MM.1S (cell line): Measurements from ENCODE around the gene PSMD14.

ENCODE experiments used
- DNase-seq: peaks from one replicate; pipeline ENCODE4 v3.0.0-alpha.2; 2015
- H2AFZ ChIP-seq: fragments of 300-600 bp; sonication (generic); 2 replicates; pipeline ENCODE4 v1.6.0; 2016; ENCODE audit warnings: antibody characterized with exemption, low read length
- H3F3A ChIP-seq: fragments of 300-600 bp; sonication (generic); 2 replicates; pipeline ENCODE4 v1.6.1; 2016; ENCODE audit warnings: mild to moderate bottlenecking, antibody characterized with exemption, low read length, moderate library complexity, mixed read lengths; ENCODE audit not compliant: insufficient read depth
- H3K27ac ChIP-seq: fragments of 300-600 bp; sonication (generic); 2 replicates; pipeline ENCODE4 v1.5.1; 2016; ENCODE audit warnings: mild to moderate bottlenecking, low read length
- H3K27me3 ChIP-seq: fragments of 300-600 bp; sonication (generic); replicated peaks from 2 replicates; pipeline ENCODE4 v1.6.0; 2016; ENCODE audit warnings: low read length; ENCODE audit not compliant: insufficient read depth
- H3K36me3 ChIP-seq: fragments of 300-600 bp; sonication (generic); replicated peaks from 2 replicates; pipeline ENCODE4 v1.6.1; 2016; ENCODE audit warnings: mild to moderate bottlenecking, low read length, mixed read lengths; ENCODE audit not compliant: insufficient read depth
- H3K4me1 ChIP-seq: fragments of 300-600 bp; sonication (generic); 2 replicates; pipeline ENCODE4 v1.6.1; 2016; ENCODE audit warnings: low read length, mixed read lengths
- H3K4me2 ChIP-seq: fragments of 300-600 bp; sonication (generic); 2 replicates; pipeline ENCODE4 v1.6.0; 2016; ENCODE audit warnings: low read depth, low read length
- H3K4me3 ChIP-seq: fragments of 300-600 bp; sonication (generic); 2 replicates; pipeline ENCODE4 v1.5.1; 2016; ENCODE audit warnings: low read length, mixed read lengths
- H3K79me2 ChIP-seq: fragments of 300-600 bp; sonication (generic); 2 replicates; pipeline ENCODE4 v1.6.1; 2016; ENCODE audit warnings: mixed run types, low read length, mixed read lengths
- H3K9ac ChIP-seq: fragments of 300-600 bp; sonication (generic); 2 replicates; pipeline ENCODE4 v1.6.1; 2016; ENCODE audit warnings: low read length, mixed read lengths
- H3K9me2 ChIP-seq: fragments of 300-600 bp; sonication (generic); replicated peaks from 2 replicates; pipeline ENCODE4 v1.6.1; 2016; ENCODE audit warnings: mild to moderate bottlenecking, low read length, mixed read lengths; ENCODE audit not compliant: insufficient read depth
- H3K9me3 ChIP-seq: fragments of 300-600 bp; sonication (generic); replicated peaks from 2 replicates; pipeline ENCODE4 v1.6.1; 2016; ENCODE audit warnings: mild to moderate bottlenecking, low read length, mixed read lengths; ENCODE audit not compliant: insufficient read depth
- H4K20me1 ChIP-seq: fragments of 300-600 bp; sonication (generic); 2 replicates; pipeline ENCODE4 v1.6.1; 2016; ENCODE audit warnings: mild to moderate bottlenecking, low read length, moderate library complexity, mixed read lengths; ENCODE audit not compliant: insufficient read depth
- EZH2 ChIP-seq: fragments of 300-600 bp; sonication (generic); optimal IDR thresholded peaks from 2 replicates; pipeline ENCODE3; 2017; ENCODE audit warnings: low read depth, mild to moderate bottlenecking, antibody characterized with exemption, low read length, mixed read lengths
- EZH2phosphoT487 ChIP-seq: fragments of 300-600 bp; sonication (generic); IDR thresholded peaks from 2 replicates; pipeline ENCODE4 v1.6.1; 2018; ENCODE audit warnings: antibody characterized with exemption, low read length
- TF ChIP-seq, protein P1 (sequence below): fragments of 300-600 bp; sonication (generic); IDR thresholded peaks from 2 replicates; pipeline ENCODE4 v1.5.1; 2016; ENCODE audit warnings: antibody characterized with exemption, low read length, mixed read lengths

Gene PSMD14

DNA sequence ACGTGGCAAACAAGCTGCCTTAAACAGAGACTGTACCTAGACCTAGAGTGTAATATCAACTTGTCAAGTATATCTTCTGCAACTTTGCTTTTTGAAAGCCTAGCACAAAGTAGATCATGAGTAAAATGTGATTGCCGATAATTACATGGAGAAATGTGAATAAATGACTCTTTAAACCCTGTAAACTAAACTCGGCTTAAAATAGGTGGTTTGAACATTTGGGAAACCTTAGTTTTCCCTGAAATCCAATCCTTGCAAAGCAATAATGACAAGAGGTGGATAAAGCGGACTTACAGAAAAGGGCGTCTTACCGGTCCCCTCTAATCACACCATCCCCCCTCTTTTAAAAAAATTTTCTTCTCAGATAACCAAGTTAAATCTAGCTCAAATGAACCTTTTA lies 549 bp upstream of the PSMD14 start:
- Histone ChIP-seq H3K9ac (peak overlapping the region; percentile 97), H2AFZ (peak overlapping the region; percentile 93), H3K9me2 (no peaks in the 10 kb centered on the region), H4K20me1 (peaks cover 3% of the 10 kb centered on the region), H3K27ac (peak overlapping the region; percentile 93; the same call in 1 of the 2 replicates), H3K79me2 (peaks cover 54% of the 10 kb centered on the region), H3K36me3 (no peaks in the 10 kb centered on the region; the same call in 1 of the 2 replicates), H3K27me3 (no peaks in the 10 kb centered on the region), H3K4me2 (peak overlapping the region; percentile 65), H3K9me3 (no peaks in the 10 kb centered on the region), H3K4me1 (0 out of 2 replicates have a peak, but pooled peaks cover 6% of the 10 kb centered on the region), H3K4me3 (peak overlapping the region; percentile 99), H3F3A (peaks cover 11% of the 10 kb centered on the region; the same call in 1 of the 2 replicates)
- DNase-seq, result no peak
- TF ChIP-seq EZH2phosphoT487 (no peak), EZH2 (no peak)
- TF ChIP-seq, protein P1, sequence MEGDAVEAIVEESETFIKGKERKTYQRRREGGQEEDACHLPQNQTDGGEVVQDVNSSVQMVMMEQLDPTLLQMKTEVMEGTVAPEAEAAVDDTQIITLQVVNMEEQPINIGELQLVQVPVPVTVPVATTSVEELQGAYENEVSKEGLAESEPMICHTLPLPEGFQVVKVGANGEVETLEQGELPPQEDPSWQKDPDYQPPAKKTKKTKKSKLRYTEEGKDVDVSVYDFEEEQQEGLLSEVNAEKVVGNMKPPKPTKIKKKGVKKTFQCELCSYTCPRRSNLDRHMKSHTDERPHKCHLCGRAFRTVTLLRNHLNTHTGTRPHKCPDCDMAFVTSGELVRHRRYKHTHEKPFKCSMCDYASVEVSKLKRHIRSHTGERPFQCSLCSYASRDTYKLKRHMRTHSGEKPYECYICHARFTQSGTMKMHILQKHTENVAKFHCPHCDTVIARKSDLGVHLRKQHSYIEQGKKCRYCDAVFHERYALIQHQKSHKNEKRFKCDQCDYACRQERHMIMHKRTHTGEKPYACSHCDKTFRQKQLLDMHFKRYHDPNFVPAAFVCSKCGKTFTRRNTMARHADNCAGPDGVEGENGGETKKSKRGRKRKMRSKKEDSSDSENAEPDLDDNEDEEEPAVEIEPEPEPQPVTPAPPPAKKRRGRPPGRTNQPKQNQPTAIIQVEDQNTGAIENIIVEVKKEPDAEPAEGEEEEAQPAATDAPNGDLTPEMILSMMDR, result no peak

- no peak overlapping the region for H3K9ac ChIP-seq
- H3K27me3 ChIP-seq, result no peaks in the 10 kb centered on the region
- H3K79me2 ChIP-seq, result peaks cover 97% of the 10 kb centered on the region
- no peak overlapping the region for H3K27ac ChIP-seq
- H3F3A ChIP-seq, result peaks cover 5% of the 10 kb centered on the region; the same call in 1 of the 2 replicates
- H3K4me3 ChIP-seq, result no peak overlapping the region
- no peak overlapping the region for H2AFZ ChIP-seq
- no peaks in the 10 kb centered on the region for H3K9me3 ChIP-seq
- 0 out of 2 replicates have a peak, but pooled peaks cover 6% of the 10 kb centered on the region for H3K4me1 ChIP-seq
- DNase-seq, result no peak
- no peaks in the 10 kb centered on the region; the same call in 1 of the 2 replicates for H3K36me3 ChIP-seq
- TF ChIP-seq EZH2 (no peak), EZH2phosphoT487 (no peak)
- TF ChIP-seq, protein P1, result no peak
- H3K4me2 ChIP-seq, result no peak overlapping the region
- H3K9me2 ChIP-seq, result no peaks in the 10 kb centered on the region
- H4K20me1 ChIP-seq, result peaks cover 29% of the 10 kb centered on the region
These were observed 4.8 kb downstream of the PSMD14 start for GRCh38 chr2:161312996-161313395.

GRCh38 chr2:161315380-161315779 lies 7.2 kb downstream of the PSMD14 start:
- Histone ChIP-seq H3K9me2 (no peaks in the 10 kb centered on the region), H3K4me3 (no peak overlapping the region), H3K4me2 (no peak overlapping the region), H3K79me2 (peaks cover 99% of the 10 kb centered on the region), H3K9ac (no peak overlapping the region), H3K36me3 (no peaks in the 10 kb centered on the region; the same call in 1 of the 2 replicates), H3K4me1 (no peaks in the 10 kb centered on the region), H3F3A (no peaks in the 10 kb centered on the region), H3K27me3 (no peaks in the 10 kb centered on the region), H2AFZ (no peak overlapping the region), H3K9me3 (no peaks in the 10 kb centered on the region), H4K20me1 (peaks cover 41% of the 10 kb centered on the region), H3K27ac (no peak overlapping the region)
- TF ChIP-seq, protein P1, result no peak
- TF ChIP-seq EZH2 (no peak), EZH2phosphoT487 (no peak)
- DNase-seq, result no peak
